ENCODE results near the gene ME3.
A peak's percentile ranks its signal among the peaks of the same experiment; 100 is the strongest.

Gene ME3

DNA sequence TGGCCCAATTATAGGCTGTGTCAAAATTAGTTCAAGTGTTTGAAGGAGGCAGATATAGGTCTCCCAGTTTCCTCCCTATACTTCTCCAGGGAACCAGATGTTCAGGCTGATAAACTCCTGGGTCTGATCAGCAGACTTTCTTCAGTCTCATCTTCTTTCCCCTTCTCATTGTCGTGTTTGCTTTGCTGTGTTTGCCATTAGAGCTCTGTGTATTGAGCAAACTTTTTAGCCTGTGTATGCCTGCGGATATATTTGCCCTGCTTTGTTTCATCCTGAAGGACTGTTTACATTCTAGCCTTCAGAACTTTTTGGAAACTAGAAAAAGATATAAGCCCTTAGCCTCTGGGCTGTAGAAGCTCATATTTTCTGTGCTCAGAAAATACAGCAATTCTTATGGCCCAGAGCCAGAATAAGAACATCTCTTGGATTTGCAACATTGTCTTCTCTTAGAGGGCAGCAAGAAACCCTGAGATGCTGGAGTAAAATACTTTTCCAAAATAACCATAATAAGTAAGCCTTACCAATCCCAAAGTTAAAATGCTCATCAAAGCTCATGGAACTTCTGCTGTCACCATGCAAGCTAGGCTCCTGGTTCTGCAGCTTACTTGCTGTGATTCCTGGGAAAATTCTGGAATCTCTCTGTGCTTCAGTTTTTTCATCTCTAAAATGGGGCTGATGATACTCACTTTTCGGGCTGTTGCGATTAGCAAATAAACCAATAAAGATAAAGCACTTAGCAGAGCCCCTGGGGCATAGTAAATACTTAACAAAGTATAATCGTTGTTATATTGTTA, 34.1 kb upstream of the ME3 start:
- no peak overlapping the region for H3K4me3 Mint-ChIP-seq
- no peaks in the 10 kb centered on the region for H3K27me3 Mint-ChIP-seq (ENCODE audit: low read depth, poor library complexity)
- H3K27ac Mint-ChIP-seq = no peak overlapping the region
- H3K36me3 Mint-ChIP-seq (ENCODE audit: low read depth) = peaks cover 7% of the 10 kb centered on the region
- H3K4me1 Mint-ChIP-seq = peaks cover 18% of the 10 kb centered on the region
- DNase-seq = no peak
- TF ChIP-seq, protein P1, sequence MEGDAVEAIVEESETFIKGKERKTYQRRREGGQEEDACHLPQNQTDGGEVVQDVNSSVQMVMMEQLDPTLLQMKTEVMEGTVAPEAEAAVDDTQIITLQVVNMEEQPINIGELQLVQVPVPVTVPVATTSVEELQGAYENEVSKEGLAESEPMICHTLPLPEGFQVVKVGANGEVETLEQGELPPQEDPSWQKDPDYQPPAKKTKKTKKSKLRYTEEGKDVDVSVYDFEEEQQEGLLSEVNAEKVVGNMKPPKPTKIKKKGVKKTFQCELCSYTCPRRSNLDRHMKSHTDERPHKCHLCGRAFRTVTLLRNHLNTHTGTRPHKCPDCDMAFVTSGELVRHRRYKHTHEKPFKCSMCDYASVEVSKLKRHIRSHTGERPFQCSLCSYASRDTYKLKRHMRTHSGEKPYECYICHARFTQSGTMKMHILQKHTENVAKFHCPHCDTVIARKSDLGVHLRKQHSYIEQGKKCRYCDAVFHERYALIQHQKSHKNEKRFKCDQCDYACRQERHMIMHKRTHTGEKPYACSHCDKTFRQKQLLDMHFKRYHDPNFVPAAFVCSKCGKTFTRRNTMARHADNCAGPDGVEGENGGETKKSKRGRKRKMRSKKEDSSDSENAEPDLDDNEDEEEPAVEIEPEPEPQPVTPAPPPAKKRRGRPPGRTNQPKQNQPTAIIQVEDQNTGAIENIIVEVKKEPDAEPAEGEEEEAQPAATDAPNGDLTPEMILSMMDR (IDR thresholded peaks at IDR 0.05) = no peak
- H3K9me3 Mint-ChIP-seq = peaks cover 11% of the 10 kb centered on the region

DNA sequence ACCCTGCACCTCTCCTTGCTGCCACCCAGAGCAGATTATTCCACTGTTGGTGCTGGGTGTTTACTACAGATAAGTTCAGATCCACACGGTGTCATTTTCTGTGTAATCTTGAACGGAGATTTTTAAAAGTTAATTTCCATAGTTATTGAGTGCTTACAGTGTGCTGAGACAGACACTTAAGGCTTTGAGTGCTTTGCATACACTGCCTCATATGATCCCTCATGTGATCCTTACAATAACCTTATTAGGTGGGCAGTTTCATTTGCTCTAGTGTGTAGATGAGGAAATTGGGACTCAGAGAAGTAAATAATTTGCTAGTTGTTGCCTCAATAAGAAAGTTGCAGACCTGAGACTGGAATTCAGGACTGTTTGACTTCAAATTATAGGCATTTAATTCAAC, 32.3 kb upstream of the ME3 start:
- Mint-ChIP-seq H3K27me3 (ENCODE audit: low read depth, poor library complexity) (no peaks in the 10 kb centered on the region), H3K4me3 (no peak overlapping the region), H3K9me3 (peaks cover under 1% of the 10 kb centered on the region), H3K36me3 (ENCODE audit: low read depth) (no peaks in the 10 kb centered on the region), H3K27ac (no peak overlapping the region), H3K4me1 (peaks cover 21% of the 10 kb centered on the region)
- TF ChIP-seq, protein P1 (IDR thresholded peaks at IDR 0.05) = no peak
- DNase-seq = no peak

DNA sequence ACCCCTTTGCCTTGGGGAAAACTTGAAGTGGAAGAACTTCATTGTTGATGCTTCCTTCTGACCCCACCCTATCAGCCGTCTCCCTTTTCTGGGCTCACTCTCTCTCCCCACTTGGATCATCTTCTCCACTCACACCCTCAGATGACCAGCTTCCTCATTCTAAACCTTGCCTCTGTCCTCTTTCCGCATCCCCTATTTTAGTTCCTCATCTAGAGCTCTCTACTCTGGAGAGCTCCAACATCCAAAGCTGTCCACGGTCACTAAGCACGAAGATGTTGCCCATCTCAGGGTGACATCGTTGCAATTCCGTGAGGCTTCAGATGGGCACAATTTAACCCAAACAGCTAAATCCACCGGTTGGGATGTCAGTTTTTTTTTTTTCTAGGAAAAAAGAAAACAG, 31.6 kb upstream of the ME3 start:
- Mint-ChIP-seq H3K4me3 (no peak overlapping the region), H3K9me3 (no peaks in the 10 kb centered on the region), H3K27ac (no peak overlapping the region), H3K4me1 (peaks cover 23% of the 10 kb centered on the region), H3K36me3 (ENCODE audit: low read depth) (no peaks in the 10 kb centered on the region), H3K27me3 (ENCODE audit: low read depth, poor library complexity) (no peaks in the 10 kb centered on the region)
- no peak for DNase-seq
- TF ChIP-seq, protein P1 (IDR thresholded peaks at IDR 0.05) = no peak

DNA sequence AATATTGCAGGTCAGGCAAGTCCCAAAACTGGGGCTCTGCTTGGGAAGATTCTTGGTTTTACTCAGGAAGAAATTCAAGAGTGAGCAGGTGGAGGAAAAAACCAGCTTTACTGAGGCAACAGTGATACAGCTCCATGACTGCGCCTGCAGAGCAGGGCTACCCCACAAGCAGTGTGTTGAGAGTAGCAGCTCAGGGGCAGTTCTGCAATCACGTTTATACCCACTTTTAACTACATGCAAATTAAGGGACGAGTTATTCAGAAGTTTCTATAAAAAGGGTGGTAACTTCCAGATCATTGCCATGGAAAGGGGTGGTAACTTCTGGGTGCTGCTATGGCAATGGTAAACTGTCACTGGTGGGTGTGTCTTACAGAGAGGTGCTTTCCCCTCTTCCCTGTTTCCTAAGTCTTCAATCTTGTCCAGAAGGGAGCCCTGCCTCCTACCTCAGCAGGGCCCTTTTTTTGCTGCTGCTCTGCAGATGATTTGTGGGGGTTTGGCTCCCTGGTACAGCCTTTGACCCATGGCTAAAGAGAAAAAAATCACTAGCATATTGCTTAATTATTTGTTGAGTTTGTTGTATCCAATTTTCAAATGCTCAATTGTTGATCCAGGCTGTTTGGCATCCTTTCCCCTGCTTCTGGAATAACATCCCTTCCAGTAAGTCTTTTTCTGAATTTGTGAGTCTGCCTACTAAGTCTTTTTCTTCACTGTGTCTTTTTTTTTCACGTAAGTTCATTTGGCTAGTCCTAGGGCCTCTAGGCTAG, 30.0 kb upstream of the ME3 start:
- H3K9me3 Mint-ChIP-seq = no peaks in the 10 kb centered on the region
- no peaks in the 10 kb centered on the region for H3K27me3 Mint-ChIP-seq (ENCODE audit: low read depth, poor library complexity)
- no peak overlapping the region for H3K4me3 Mint-ChIP-seq
- TF ChIP-seq, protein P1 (IDR thresholded peaks at IDR 0.05) = no peak
- H3K4me1 Mint-ChIP-seq = peaks cover 23% of the 10 kb centered on the region
- DNase-seq = no peak
- no peaks in the 10 kb centered on the region for H3K36me3 Mint-ChIP-seq (ENCODE audit: low read depth)
- peak overlapping the region; percentile 30 for H3K27ac Mint-ChIP-seq

DNA sequence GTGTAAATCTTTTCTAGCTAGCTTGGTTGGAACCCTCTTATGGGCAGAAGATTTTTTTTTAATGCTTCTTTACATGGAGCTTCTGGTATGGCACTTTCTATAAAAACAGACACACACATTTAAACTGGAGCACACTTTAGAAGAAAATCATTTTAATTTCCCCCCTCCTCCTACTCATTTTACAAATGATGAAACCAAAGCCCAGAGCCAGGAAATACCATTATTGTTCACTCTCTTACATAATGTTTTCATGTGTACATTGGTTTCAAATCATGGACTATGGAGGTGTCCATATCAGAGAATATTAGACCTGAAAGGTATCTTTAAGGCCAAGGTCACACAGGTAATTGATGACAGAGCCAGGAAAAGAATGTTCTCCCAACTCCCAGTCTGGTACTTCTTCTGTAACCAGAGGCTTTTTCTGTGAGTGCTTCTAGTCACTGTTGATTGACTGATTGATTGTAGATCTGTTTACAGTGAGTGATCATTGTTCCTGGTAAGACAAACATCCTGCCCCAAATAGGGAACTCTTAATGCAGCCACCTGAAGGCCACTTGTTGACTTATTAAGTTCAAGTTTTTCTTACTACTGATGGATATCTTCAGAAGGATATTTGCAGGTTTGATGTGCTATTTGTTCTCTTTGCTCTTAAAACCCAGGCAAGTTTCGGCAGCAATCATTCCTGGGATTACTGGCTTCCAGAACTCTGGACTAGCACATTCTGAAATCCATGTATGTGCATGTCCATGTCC, 26.8 kb upstream of the ME3 start:
- Mint-ChIP-seq H3K4me1 (peaks cover 23% of the 10 kb centered on the region), H3K27ac (no peak overlapping the region), H3K9me3 (no peaks in the 10 kb centered on the region), H3K27me3 (ENCODE audit: low read depth, poor library complexity) (peaks cover 3% of the 10 kb centered on the region), H3K36me3 (ENCODE audit: low read depth) (no peaks in the 10 kb centered on the region), H3K4me3 (no peak overlapping the region)
- TF ChIP-seq, protein P1 (IDR thresholded peaks at IDR 0.05) = no peak
- DNase-seq = no peak
